H1 (cell line): ENCODE measurements around the gene CCER1. TPM values are rescaled to one million over a fixed set of nuclear protein-coding genes. Genes with fewer than 3 reads are reported as not detected.

ENCODE experiments used
- ASH2L ChIP-seq: fragments of 200-600, 300-600 bp; sonication (generic); IDR thresholded peaks from one replicate; pipeline ENCODE4 v1.7.1; 2017; ENCODE audit warnings: low read length
- SAP30 ChIP-seq: fragments of 300-600 bp; sonication (generic); IDR thresholded peaks from 2 replicates; pipeline ENCODE4 v1.7.1; 2012; ENCODE audit warnings: low read length, moderate library complexity, mild to moderate bottlenecking, inconsistent platforms; ENCODE audit not compliant: insufficient read depth, insufficient replicate concordance
- polyA plus RNA-seq, 7 experiments: library from polyadenylated mRNA; depleted of rRNA in 3 of 7; stranded (reverse) in 5 of 7; unstranded in 2 of 7; fragments of >200 nt in 5 of 7; fragments of 200-250 nt in 2 of 7; gene quantifications; 1 replicate in 5 of 7; 2 replicates in 1 of 7; 4 replicates in 1 of 7; pipeline versions ENCODE4 v1.2.1 to v1.2.3, GENCODE V29; 2011 to 2013; ENCODE audit warnings: missing spikeins in 2 of 7, mixed read lengths in 2 of 7
- total RNA-seq: library from RNA; stranded (reverse); fragmentation: NEBNext Ultra II Directional; extraction: Animal tissue kit (Norgen Biotek cat#: 25700); gene quantifications from 2 replicates; pipeline ENCODE4 v1.2.1, GENCODE V29; 2021
- TF ChIP-seq, protein P1 (sequence below): fragments of 300-600 bp; sonication (generic); IDR thresholded peaks from 2 replicates; pipeline ENCODE4 v1.7.1; 2012; ENCODE audit warnings: low read length, moderate library complexity, mild to moderate bottlenecking, inconsistent platforms; ENCODE audit not compliant: insufficient replicate concordance

The CCER1 gene
- total and polyA plus RNA-seq, 2 of the 8 experiments (the other 6 are each of a cell fraction or from before 2014, with no cell fraction given), result not detected

DNA sequence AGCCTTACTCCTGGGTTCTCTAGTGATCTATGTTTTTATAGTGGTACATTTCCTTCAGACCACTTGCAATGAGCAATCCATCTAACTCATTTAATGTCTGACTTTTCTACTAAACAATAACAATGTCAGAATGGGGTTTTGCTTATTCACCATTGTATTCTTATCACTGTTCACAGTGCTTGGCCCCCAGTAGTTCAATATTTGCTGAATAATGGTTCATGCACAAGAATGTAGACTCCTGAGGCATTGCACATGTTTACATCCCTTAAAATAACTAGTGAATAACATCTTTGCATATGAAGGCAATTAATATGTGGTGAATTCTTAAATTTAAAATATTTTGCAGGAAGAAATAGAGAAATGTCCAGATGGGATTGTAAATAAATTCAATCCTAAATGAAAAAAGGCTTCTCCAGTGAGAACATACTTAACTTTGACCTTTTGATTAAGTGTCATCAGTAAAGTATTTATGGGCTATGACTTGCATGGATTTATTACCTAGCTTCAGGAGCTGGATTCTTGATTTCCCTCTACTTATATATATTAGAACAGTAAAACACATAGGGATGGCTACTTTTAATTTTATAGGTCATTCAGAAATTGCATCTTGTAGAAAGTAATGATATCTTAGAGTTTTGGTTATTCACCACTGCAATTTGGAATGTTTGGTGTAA lies 3.4 kb downstream of the CCER1 start (continued):
- TF ChIP-seq, protein P1, sequence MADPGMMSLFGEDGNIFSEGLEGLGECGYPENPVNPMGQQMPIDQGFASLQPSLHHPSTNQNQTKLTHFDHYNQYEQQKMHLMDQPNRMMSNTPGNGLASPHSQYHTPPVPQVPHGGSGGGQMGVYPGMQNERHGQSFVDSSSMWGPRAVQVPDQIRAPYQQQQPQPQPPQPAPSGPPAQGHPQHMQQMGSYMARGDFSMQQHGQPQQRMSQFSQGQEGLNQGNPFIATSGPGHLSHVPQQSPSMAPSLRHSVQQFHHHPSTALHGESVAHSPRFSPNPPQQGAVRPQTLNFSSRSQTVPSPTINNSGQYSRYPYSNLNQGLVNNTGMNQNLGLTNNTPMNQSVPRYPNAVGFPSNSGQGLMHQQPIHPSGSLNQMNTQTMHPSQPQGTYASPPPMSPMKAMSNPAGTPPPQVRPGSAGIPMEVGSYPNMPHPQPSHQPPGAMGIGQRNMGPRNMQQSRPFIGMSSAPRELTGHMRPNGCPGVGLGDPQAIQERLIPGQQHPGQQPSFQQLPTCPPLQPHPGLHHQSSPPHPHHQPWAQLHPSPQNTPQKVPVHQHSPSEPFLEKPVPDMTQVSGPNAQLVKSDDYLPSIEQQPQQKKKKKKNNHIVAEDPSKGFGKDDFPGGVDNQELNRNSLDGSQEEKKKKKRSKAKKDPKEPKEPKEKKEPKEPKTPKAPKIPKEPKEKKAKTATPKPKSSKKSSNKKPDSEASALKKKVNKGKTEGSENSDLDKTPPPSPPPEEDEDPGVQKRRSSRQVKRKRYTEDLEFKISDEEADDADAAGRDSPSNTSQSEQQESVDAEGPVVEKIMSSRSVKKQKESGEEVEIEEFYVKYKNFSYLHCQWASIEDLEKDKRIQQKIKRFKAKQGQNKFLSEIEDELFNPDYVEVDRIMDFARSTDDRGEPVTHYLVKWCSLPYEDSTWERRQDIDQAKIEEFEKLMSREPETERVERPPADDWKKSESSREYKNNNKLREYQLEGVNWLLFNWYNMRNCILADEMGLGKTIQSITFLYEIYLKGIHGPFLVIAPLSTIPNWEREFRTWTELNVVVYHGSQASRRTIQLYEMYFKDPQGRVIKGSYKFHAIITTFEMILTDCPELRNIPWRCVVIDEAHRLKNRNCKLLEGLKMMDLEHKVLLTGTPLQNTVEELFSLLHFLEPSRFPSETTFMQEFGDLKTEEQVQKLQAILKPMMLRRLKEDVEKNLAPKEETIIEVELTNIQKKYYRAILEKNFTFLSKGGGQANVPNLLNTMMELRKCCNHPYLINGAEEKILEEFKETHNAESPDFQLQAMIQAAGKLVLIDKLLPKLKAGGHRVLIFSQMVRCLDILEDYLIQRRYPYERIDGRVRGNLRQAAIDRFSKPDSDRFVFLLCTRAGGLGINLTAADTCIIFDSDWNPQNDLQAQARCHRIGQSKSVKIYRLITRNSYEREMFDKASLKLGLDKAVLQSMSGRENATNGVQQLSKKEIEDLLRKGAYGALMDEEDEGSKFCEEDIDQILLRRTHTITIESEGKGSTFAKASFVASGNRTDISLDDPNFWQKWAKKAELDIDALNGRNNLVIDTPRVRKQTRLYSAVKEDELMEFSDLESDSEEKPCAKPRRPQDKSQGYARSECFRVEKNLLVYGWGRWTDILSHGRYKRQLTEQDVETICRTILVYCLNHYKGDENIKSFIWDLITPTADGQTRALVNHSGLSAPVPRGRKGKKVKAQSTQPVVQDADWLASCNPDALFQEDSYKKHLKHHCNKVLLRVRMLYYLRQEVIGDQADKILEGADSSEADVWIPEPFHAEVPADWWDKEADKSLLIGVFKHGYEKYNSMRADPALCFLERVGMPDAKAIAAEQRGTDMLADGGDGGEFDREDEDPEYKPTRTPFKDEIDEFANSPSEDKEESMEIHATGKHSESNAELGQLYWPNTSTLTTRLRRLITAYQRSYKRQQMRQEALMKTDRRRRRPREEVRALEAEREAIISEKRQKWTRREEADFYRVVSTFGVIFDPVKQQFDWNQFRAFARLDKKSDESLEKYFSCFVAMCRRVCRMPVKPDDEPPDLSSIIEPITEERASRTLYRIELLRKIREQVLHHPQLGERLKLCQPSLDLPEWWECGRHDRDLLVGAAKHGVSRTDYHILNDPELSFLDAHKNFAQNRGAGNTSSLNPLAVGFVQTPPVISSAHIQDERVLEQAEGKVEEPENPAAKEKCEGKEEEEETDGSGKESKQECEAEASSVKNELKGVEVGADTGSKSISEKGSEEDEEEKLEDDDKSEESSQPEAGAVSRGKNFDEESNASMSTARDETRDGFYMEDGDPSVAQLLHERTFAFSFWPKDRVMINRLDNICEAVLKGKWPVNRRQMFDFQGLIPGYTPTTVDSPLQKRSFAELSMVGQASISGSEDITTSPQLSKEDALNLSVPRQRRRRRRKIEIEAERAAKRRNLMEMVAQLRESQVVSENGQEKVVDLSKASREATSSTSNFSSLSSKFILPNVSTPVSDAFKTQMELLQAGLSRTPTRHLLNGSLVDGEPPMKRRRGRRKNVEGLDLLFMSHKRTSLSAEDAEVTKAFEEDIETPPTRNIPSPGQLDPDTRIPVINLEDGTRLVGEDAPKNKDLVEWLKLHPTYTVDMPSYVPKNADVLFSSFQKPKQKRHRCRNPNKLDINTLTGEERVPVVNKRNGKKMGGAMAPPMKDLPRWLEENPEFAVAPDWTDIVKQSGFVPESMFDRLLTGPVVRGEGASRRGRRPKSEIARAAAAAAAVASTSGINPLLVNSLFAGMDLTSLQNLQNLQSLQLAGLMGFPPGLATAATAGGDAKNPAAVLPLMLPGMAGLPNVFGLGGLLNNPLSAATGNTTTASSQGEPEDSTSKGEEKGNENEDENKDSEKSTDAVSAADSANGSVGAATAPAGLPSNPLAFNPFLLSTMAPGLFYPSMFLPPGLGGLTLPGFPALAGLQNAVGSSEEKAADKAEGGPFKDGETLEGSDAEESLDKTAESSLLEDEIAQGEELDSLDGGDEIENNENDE, result no peak
- TF ChIP-seq ASH2L, result no peak
- TF ChIP-seq SAP30, result no peak
